ENCODE results near the gene FMO1. TPM values are rescaled to one million over a fixed set of nuclear protein-coding genes. Genes with fewer than 3 reads are reported as not detected.
"Not testable (repeated sequence)": the region's sequence is repeated elsewhere in the genome, so short reads cannot be mapped to it uniquely, and the experiment has no call there.

The FMO1 gene
- total RNA-seq, 6 experiments from 2014 or later = not detected

DNA sequence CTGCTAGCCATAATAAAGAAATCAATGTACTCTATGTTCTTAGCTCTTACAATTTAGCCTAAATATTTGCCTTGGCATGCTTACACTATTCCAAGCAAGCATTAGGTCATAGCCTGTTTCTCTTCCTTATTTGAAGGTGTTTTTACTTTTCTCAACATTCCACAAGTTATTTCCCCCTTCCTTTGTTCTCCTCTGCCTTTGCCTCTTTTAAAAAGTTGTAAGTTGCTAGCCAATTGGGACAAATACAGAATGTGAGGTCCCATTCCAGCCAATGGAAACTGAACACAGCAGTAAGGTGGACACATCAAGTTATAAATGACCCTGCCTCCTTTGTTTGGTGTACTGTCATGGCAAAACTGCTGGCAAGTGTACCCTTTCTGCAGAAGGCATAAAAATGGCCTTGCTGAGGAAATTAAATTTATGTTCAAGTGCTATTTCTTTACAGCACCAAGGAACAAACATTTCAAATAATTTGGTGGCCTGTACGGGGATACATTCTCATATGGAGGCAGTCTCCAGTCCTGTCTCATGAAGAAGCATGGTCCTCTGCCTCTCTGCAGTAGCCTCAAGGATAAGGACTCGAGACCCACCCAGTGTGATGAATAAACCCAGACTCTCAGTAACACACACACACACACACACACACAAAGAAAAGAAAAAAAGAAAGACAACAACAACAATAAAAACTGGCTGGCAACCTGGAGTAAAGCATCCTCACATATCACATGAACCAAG is 28.8 kb upstream of the FMO1 start:
- TF ChIP-seq, protein P1, sequence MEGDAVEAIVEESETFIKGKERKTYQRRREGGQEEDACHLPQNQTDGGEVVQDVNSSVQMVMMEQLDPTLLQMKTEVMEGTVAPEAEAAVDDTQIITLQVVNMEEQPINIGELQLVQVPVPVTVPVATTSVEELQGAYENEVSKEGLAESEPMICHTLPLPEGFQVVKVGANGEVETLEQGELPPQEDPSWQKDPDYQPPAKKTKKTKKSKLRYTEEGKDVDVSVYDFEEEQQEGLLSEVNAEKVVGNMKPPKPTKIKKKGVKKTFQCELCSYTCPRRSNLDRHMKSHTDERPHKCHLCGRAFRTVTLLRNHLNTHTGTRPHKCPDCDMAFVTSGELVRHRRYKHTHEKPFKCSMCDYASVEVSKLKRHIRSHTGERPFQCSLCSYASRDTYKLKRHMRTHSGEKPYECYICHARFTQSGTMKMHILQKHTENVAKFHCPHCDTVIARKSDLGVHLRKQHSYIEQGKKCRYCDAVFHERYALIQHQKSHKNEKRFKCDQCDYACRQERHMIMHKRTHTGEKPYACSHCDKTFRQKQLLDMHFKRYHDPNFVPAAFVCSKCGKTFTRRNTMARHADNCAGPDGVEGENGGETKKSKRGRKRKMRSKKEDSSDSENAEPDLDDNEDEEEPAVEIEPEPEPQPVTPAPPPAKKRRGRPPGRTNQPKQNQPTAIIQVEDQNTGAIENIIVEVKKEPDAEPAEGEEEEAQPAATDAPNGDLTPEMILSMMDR (IDR thresholded peaks at IDR 0.05) = no peak
- peak; percentile 24 for DNase-seq
- peak overlapping the region; percentile 72 for H3K4me3 Mint-ChIP-seq
- H3K4me1 Mint-ChIP-seq (ENCODE audit: low read depth) = peaks cover 62% of the 10 kb centered on the region
- H3K27me3 Mint-ChIP-seq (ENCODE audit: insufficient read depth) = no peaks in the 10 kb centered on the region
- peak overlapping the region; percentile 85 for H3K27ac Mint-ChIP-seq
- peaks cover 14% of the 10 kb centered on the region for H3K36me3 Mint-ChIP-seq (ENCODE audit: low read depth)
- peaks cover 9% of the 10 kb centered on the region for H3K9me3 Mint-ChIP-seq

DNA sequence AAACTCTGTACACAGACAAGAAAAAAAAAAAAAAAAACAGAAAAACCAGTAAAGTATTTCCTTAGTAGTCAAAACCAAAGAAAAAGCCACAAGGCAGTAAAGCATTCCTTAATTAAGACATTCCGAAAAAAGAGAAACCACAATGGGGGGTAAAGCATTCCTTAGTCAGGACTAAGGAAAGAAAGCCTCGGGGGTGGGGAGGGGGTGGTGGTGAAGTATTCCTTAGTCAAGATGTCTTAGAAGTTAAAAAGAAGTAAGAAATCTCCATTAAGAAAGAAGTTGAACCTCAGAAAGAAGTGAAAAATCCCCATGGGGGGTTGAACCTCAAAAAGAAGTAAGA is 28.2 kb upstream of the FMO1 start:
- H3K27me3 Mint-ChIP-seq (ENCODE audit: insufficient read depth) = no peaks in the 10 kb centered on the region
- DNase-seq = peak; percentile 82
- H3K27ac Mint-ChIP-seq = peak overlapping the region; percentile 85
- TF ChIP-seq, protein P1 (IDR thresholded peaks at IDR 0.05) = no peak
- H3K9me3 Mint-ChIP-seq = peaks cover 9% of the 10 kb centered on the region
- peaks cover 62% of the 10 kb centered on the region for H3K4me1 Mint-ChIP-seq (ENCODE audit: low read depth)
- H3K4me3 Mint-ChIP-seq = peak overlapping the region; percentile 72
- peaks cover 14% of the 10 kb centered on the region for H3K36me3 Mint-ChIP-seq (ENCODE audit: low read depth)

DNA sequence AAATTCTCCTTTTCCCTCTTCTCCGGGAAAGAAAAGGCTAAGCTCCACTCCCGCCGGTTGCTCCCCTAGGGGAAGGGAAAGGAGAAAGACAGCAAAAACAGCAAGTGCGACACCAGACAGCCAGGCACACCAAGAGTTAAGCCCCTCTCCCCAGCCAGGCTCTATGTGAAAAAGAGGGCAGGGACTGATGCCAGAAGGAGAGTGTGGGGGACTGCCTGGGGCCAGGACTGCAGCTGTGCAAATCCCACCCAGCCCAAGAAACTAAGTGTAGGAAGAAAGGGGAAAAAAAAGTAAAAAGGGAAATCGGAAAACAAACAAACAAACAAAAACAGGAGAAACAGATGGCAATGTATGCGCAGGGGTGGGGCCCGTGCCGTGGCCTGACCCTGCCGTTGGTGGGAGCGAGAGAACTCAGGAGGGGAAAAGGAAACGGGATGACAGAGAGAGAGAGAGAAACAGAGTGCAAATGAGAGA is 27.7 kb upstream of the FMO1 start:
- peaks cover 9% of the 10 kb centered on the region for H3K9me3 Mint-ChIP-seq
- H3K4me1 Mint-ChIP-seq (ENCODE audit: low read depth) = peaks cover 62% of the 10 kb centered on the region
- peak overlapping the region; percentile 72 for H3K4me3 Mint-ChIP-seq
- TF ChIP-seq, protein P1 (IDR thresholded peaks at IDR 0.05) = peak; percentile 36; the same call in 1 of the 2 replicates
- DNase-seq = no peak
- H3K36me3 Mint-ChIP-seq (ENCODE audit: low read depth) = peaks cover 14% of the 10 kb centered on the region
- no peaks in the 10 kb centered on the region for H3K27me3 Mint-ChIP-seq (ENCODE audit: insufficient read depth)
- peak overlapping the region; percentile 85 for H3K27ac Mint-ChIP-seq

DNA sequence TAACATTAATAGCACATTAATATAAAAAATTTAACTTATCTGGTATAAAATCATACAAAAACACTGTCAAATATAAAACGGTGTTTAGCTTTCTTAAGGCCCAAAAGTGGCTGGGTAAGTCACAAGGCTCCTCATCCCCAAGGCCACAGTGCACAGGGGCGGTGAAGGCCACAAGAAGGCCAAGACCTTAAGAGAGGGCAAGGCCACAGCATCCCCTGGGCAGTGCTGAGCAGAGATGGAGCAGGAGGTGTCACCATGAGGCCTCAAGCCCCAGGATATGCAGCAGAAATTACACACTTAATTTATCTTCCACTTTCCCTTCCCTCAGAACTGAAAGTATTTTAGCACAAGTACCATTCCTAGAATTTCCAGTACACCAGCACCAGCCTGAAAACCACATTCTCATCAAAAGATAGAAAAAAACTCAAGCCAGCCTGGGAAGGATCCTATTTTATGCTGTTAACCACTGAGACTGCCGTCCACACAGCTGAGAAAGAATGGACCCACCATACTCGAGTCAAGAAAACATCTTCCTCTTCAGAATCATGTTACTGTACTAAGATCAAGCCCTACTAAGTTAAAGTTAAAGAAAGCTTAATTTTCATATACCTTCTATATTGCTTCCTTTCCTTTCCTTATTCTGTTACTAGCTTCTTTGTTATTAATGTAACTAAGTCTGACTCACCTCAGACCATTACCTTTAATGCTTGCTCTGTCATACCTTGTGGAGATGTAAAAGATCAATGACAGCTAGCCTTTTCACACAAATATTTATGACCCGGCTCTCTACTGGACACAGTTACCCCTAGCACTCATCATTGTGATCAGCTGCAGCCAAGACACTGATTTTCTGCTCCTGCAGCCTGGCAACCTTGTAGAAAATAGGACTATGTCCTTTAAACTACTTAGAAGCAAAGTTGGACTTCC is 26.4 kb upstream of the FMO1 start:
- Mint-ChIP-seq H3K4me1 (ENCODE audit: low read depth) (peaks cover 62% of the 10 kb centered on the region), H3K36me3 (ENCODE audit: low read depth) (peaks cover 14% of the 10 kb centered on the region), H3K27ac (peak overlapping the region; percentile 67), H3K27me3 (ENCODE audit: insufficient read depth) (no peaks in the 10 kb centered on the region), H3K9me3 (peaks cover 9% of the 10 kb centered on the region), H3K4me3 (0 out of 2 replicates have a peak overlapping the region, but pooled peaks have one; percentile 6)
- no peak for DNase-seq
- TF ChIP-seq, protein P1 (IDR thresholded peaks at IDR 0.05) = no peak

DNA sequence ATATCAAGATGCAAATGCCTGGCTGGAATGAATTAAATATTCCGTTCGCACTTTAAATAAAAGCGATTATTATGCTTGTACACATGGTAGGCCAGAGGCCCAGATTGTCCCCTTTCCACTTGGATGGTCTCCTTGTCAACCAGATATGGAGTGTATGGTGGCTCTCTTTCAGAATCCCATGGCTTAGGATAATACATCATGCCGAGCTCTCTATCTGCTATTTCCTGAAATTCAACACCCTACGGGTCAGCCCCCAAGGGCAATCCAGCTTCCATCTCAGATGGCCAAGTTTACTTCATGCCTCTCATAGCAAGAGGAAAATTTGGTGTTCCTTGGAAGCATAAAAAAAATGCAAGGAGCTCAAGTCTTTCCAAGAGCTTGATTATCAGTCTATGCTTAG is 25.4 kb upstream of the FMO1 start:
- H3K9me3 Mint-ChIP-seq = peaks cover 6% of the 10 kb centered on the region
- H3K27me3 Mint-ChIP-seq (ENCODE audit: insufficient read depth) = no peaks in the 10 kb centered on the region
- no peak for DNase-seq
- TF ChIP-seq, protein P1 (IDR thresholded peaks at IDR 0.05) = no peak
- H3K4me3 Mint-ChIP-seq = no peak overlapping the region
- peaks cover 60% of the 10 kb centered on the region for H3K4me1 Mint-ChIP-seq (ENCODE audit: low read depth)
- peak overlapping the region; percentile 10; the same call in 1 of the 2 replicates for H3K27ac Mint-ChIP-seq
- peaks cover 8% of the 10 kb centered on the region for H3K36me3 Mint-ChIP-seq (ENCODE audit: low read depth)

DNA sequence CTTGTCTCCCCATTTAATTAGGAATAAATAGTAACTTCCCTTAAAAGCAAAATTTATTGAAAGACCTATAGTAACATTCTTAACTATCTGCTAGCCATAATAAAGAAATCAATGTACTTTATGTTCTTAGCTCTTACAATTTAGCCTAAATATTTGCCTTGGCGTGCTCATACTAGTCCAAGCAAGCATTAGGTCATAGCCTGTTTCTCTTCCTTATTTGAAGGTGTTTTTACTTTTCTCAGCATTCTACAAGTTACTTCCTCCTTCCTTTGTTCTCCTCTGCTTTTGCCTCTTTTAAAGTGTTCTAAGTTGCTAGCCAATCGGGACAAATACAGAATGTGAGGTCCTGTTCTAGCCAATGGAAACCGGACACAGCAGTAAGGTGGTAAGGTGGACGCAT is 24.0 kb upstream of the FMO1 start:
- not testable (repeated sequence) for DNase-seq; H3K27ac Mint-ChIP-seq; H3K36me3 Mint-ChIP-seq (ENCODE audit: low read depth); H3K4me3 Mint-ChIP-seq; H3K9me3 Mint-ChIP-seq; H3K27me3 Mint-ChIP-seq (ENCODE audit: insufficient read depth)
- H3K4me1 Mint-ChIP-seq (ENCODE audit: low read depth) = peaks cover 46% of the 10 kb centered on the region
